SH-SY5Y (cell line): ENCODE measurements around the gene KDELR3.

Source experiments
- GATA2 ChIP-seq: IDR thresholded peaks from 2 replicates; pipeline ENCODE4 v1.6.1; 2011; ENCODE audit warnings: mild to moderate bottlenecking, low read depth, low read length
- GATA3 ChIP-seq: IDR thresholded peaks from 2 replicates; pipeline ENCODE4 v1.6.1; 2011; ENCODE audit warnings: low read depth, mild to moderate bottlenecking, low read length, moderate library complexity

The KDELR3 gene

GRCh38 chr22:38456841-38457699, 10.8 kb upstream of the KDELR3 start:
- TF ChIP-seq GATA3 = no peak
- no peak for TF ChIP-seq GATA2

DNA sequence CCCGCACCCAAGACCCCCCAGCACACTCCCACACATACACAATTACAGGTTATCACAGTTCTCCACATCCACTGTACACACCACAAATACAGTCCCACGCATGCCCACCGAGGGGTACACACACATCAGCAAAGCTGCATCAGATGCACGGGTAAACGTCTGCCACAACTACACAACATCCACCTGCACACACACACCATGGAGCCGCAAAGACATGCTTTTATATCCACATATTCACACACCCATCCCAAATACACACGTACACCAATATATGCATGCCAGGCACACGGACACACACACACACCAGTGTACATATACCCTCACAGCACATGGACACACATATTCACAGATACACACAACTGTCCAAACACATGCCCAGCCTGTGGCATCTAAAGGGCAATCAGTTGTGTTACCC, 7.5 kb upstream of the KDELR3 start:
- TF ChIP-seq GATA3 (no peak), GATA2 (no peak)

DNA sequence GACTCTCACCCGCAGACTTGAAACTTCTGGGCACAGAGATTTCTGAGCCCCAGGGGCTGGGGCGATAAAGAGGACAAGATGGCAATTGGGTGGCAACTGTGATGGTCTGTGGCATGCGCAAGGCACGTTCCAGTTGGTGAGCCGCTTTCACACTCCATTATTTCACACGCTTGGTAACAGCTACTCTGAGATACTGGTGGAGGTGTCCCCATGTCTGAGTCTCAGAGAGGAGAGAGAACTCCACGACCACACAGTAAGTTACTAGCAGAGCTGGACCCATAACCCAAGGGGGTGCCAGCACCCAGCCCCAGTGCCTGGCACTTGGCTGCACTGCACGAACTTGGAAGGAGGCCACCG, 6.9 kb upstream of the KDELR3 start:
- TF ChIP-seq GATA2 (no peak), GATA3 (no peak)

GRCh38 chr22:38461414-38462081, 6.3 kb upstream of the KDELR3 start:
- TF ChIP-seq GATA2 = no peak
- TF ChIP-seq GATA3 = no peak

DNA sequence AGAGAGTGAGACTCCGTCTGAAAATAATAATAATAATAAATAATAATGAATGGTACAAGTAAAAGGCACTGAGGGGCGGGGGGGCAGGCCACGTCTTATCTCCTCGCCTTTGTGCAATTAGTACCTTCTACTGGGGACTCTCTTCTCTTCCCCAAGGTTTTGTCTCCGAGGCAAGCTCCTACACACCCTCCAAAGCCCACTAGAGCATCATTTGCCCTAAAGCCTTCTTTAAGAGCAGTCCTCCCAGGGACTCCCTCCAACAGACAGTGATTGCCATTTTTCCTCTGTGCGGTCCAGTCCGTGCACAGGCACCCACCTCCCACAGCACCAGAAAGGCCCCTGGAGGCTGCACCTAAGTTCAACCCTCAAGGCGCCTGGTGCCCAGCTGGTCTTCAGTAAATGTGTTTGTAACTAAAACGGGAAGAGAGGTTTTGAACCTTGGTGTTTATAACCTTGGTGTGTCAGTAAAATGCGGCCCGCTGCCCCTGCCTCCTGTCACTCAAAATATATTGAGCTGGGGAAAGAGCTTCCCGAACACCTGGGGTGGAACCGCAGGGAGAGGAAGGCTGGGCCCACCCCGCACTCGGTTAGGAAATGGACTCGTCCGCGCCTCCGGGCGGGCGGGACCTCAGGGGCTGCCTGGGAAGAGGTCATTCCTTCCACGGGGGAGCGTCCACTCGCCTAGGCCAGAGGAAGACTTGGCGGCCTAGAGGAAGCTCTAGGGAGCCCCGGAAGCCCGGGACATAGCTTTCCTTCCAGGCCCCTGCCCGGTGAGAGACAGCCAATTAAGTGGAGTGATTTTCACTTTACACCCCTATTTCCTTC, 4.7 kb upstream of the KDELR3 start:
- no peak for TF ChIP-seq GATA2

GRCh38 chr22:38464992-38465672, 2.8 kb upstream of the KDELR3 start:
- TF ChIP-seq GATA3 (no peak), GATA2 (no peak)

- TF ChIP-seq GATA2 (no peak), GATA3 (no peak)
These were observed 2.0 kb upstream of the KDELR3 start for GRCh38 chr22:38465673-38466490.

- TF ChIP-seq GATA2 (no peak), GATA3 (no peak)
These were observed 425 bp upstream of the KDELR3 start for GRCh38 chr22:38467438-38467903.

GRCh38 chr22:38468443-38469305, 778 bp downstream of the KDELR3 start:
- TF ChIP-seq GATA2 = no peak
- TF ChIP-seq GATA3 = no peak

GRCh38 chr22:38469306-38469781, 1.4 kb downstream of the KDELR3 start:
- TF ChIP-seq GATA3 (no peak), GATA2 (no peak)

DNA sequence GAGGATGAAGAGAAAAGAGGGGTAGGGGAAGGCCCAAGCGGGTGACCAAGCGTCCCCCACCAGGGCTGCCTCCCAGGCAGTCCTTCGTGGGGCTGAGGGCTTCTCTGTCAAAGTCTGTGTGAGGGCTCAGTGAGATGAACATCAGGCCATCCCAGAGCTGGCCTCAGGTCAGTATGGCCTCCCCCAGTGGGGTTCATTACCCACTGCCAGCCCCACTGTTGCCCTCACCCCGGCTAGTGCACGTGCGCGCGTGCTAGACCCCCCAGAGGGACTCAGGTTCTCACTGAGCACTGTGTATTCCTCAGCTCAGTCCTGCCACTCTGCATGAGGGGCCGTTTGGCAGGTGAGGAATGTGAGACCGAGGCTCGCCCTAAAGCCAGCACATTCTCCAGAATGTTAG, 3.3 kb downstream of the KDELR3 start:
- TF ChIP-seq GATA2 = no peak
- TF ChIP-seq GATA3 = no peak

- TF ChIP-seq GATA3 (no peak), GATA2 (no peak)
These were observed 6.2 kb downstream of the KDELR3 start for GRCh38 chr22:38474003-38474607.
